Endothelial cell of umbilical vein (primary cell): Measurements from ENCODE around the gene ANKMY1.

Experiments used
- CTCF ChIP-seq, 2 donors: IDR thresholded peaks; 1 replicate in 1 of 2; 2 replicates in 1 of 2; pipeline ENCODE4 v1.5.1; 2011; ENCODE audit warnings: low read length in 2 of 2, mild to moderate bottlenecking in 2 of 2, moderate library complexity in 2 of 2, control low read depth in 1 of 2, inconsistent platforms in 1 of 2, low read depth in 1 of 2; ENCODE audit not compliant: insufficient read depth in 1 of 2; ENCODE audit errors: extremely low read depth in 1 of 2
- EZH2 ChIP-seq: IDR thresholded peaks from 2 replicates; pipeline ENCODE4 v1.6.1; 2012; ENCODE audit warnings: borderline replicate concordance, low read depth, mild to moderate bottlenecking, moderate library complexity, low read length, inconsistent platforms; ENCODE audit not compliant: severe bottlenecking
- FOS ChIP-seq: IDR thresholded peaks from 2 replicates; pipeline ENCODE4 v1.6.1; 2011; ENCODE audit warnings: mild to moderate bottlenecking, low read length, moderate library complexity, borderline replicate concordance; ENCODE audit not compliant: insufficient read depth
- MYC ChIP-seq: IDR thresholded peaks from one replicate; pipeline ENCODE4 v1.6.1; 2011; ENCODE audit warnings: mild to moderate bottlenecking, low read depth, low read length
- POLR2A ChIP-seq: IDR thresholded peaks from 2 replicates; pipeline ENCODE4 v1.6.1; 2012; ENCODE audit warnings: low read depth, mild to moderate bottlenecking, control low read depth, low read length
- POLR2AphosphoS5 ChIP-seq: IDR thresholded peaks from 2 replicates; pipeline ENCODE4 v1.6.1; 2012; ENCODE audit warnings: low read depth, mild to moderate bottlenecking, control low read depth, low read length, moderate library complexity; ENCODE audit not compliant: insufficient read depth
- TF ChIP-seq, protein P1 (sequence below): IDR thresholded peaks from 2 replicates; pipeline ENCODE4 v1.6.1; 2011; ENCODE audit not compliant: insufficient read depth, insufficient read length

DNA sequence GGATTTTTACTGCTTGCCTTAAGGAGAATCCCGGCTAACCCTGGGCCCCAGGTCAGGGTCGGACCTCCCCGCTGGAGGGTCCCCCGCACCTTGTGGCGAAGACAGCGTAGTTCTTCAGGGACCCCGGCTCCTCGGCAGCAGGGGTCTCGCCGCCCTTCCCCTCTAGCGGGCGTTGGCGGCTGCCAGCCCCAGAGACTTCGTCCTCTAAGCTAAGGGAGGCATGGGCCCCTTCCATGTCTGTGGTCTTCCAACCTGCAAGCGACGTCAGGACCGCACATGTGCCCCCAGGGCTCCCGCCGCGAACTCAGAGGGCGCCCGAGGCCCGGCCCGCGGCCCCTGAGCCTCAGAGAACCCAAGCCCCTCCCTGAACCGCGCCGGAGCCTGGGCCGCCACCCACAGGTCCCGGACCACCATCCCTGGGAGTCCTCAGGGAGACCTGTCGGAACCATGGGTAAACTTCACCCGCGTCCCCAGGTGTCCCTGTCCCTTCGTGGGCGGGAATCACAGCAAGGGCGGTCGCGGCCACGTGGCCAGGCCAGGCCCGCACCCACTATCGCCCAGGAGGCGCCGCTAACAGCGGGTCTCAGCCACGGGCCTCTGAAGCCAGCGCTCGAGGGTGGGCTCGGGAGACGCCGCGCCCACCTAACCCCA, 562 bp downstream of the ANKMY1 start:
- no peak for TF ChIP-seq POLR2AphosphoS5
- TF ChIP-seq POLR2A: no peak
- TF ChIP-seq CTCF (IDR thresholded peaks at IDR 0.05; ENCODE audit: extremely low read depth in 1 of 2, insufficient read depth in 1 of 2, low read depth in 1 of 2, low read length in 2 of 2): no peak
- TF ChIP-seq EZH2: no peak
- TF ChIP-seq, protein P1, sequence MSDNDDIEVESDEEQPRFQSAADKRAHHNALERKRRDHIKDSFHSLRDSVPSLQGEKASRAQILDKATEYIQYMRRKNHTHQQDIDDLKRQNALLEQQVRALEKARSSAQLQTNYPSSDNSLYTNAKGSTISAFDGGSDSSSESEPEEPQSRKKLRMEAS: no peak
- TF ChIP-seq FOS: no peak
- TF ChIP-seq MYC: no peak
